Spleen (tissue), 11 donors: Measurements from ENCODE around the gene MNX1. TPM values are rescaled to one million over a fixed set of nuclear protein-coding genes. Genes with fewer than 3 reads are reported as not detected.

ENCODE experiments used
- DNase-seq: peaks from one replicate; pipeline ENCODE4 v3.0.0-alpha.2; 2020
- H3K27ac ChIP-seq, 8 donors: fragments of 200-600 bp; sonication (generic) in 7 of 8; 1 replicate in 4 of 8; 2 replicates in 4 of 8; pipeline versions ENCODE4 v1.5.0 to v1.8.0; 2016 to 2021; ENCODE audit warnings: inconsistent platforms in 4 of 8, mild to moderate bottlenecking in 4 of 8, moderate library complexity in 1 of 8
- H3K27me3 ChIP-seq, 7 donors: fragments of 200-600 bp; sonication (generic) in 6 of 7; replicated peaks in 1 of 7; 1 replicate in 4 of 7; 2 replicates in 3 of 7; pipeline versions ENCODE4 v1.5.0 to v1.8.0; 2016 to 2021; ENCODE audit warnings: inconsistent platforms in 3 of 7, mild to moderate bottlenecking in 1 of 7
- H3K36me3 ChIP-seq, 6 donors: fragments of 200-600 bp; sonication (generic) in 5 of 6; 1 replicate in 4 of 6; 2 replicates in 2 of 6; pipeline versions ENCODE4 v1.5.0 to v1.8.0; 2016 to 2021; ENCODE audit warnings: inconsistent platforms in 2 of 6
- H3K4me1 ChIP-seq, 6 donors: fragments of 200-600 bp; sonication (generic) in 5 of 6; 1 replicate in 3 of 6; 2 replicates in 3 of 6; pipeline versions ENCODE4 v1.5.0 to v1.8.0; 2016 to 2021; ENCODE audit warnings: inconsistent platforms in 3 of 6
- H3K4me3 ChIP-seq, 8 donors: fragments of 200-600 bp; sonication (generic) in 7 of 8; 1 replicate in 4 of 8; 2 replicates in 4 of 8; pipeline versions ENCODE4 v1.5.0 to v1.8.0; 2016 to 2021; ENCODE audit warnings: inconsistent platforms in 4 of 8, mild to moderate bottlenecking in 4 of 8, moderate library complexity in 2 of 8
- H3K9me3 ChIP-seq, 8 donors: fragments of 200-600 bp; sonication (generic) in 7 of 8; 1 replicate in 4 of 8; 2 replicates in 4 of 8; pipeline versions ENCODE4 v1.5.0 to v1.8.0; 2016 to 2021; ENCODE audit warnings: inconsistent platforms in 4 of 8
- CTCF ChIP-seq, 11 experiments: fragments of 200-600 bp in 7 of 11; fragments of 450-650 bp in 4 of 11; sonication (generic) in 4 of 11; IDR thresholded peaks in 8 of 11; conservative IDR thresholded peaks in 3 of 11; 1 replicate in 7 of 11; 2 replicates in 4 of 11; pipeline versions ENCODE4 v1.4.0 to v1.8.0; 2016 to 2021; ENCODE audit warnings: antibody characterized with exemption in 11 of 11, inconsistent platforms in 4 of 11, mild to moderate bottlenecking in 1 of 11
- POLR2A ChIP-seq, 3 donors: fragments of 450-650 bp; IDR thresholded peaks; one replicate each; pipeline ENCODE4 v1.5.1; 2017; ENCODE audit warnings: antibody characterized with exemption in 3 of 3, mild to moderate bottlenecking in 1 of 3
- POLR2AphosphoS5 ChIP-seq, 3 donors: sonication (generic); formaldehyde crosslinking; IDR thresholded peaks; one replicate each; pipeline ENCODE4 v1.5.1; 2017; ENCODE audit warnings: antibody characterized with exemption in 3 of 3
- WGBS, 5 donors: extraction: QIAGEN DNeasy Blood & Tissue Kit in 3 of 5; methylation state at CpG; one replicate each; pipeline versions ENCODE4 v1.1.5 to v1.1.7; 2013 to 2018; 5-methylcytosine and 5-hydroxymethylcytosine counted together
- intact Hi-C: fragments of 100-400 bp; cut with DNase I; formaldehyde crosslinking; loops from one replicate; pipeline ENCODE4 v1.15.0; 2023; ENCODE audit warnings: low total_unique reads
- polyA plus RNA-seq, 3 donors: library from polyadenylated mRNA; stranded (reverse); fragments of 200-250 nt; gene quantifications; one replicate each; pipeline ENCODE4 v1.2.1, GENCODE V29; 2013
- total RNA-seq, 7 donors: library from RNA; depleted of rRNA in 3 of 7; stranded (reverse); fragments of >200 nt in 3 of 7; fragmentation: NEBNext Ultra II Directional in 4 of 7; extraction: Animal tissue kit (Norgen Biotek cat#: 25700) in 4 of 7; gene quantifications; one replicate each; pipeline versions ENCODE4 v1.1.0 to v1.2.1, GENCODE V29; 2016 to 2021
- donor health status: healthy with polysubstance abuse.
- donor health status: DM: no; HTN: no; CAD: no; lungs with moderate emphysema.
- donor health status: DM: no; HTN: no; CAD: no.
- donor health status: Bipolar disorder and iron deficiency.
- donor health status: healthy.
- donor health status: DM: no; HTN: no; CAD: no.
- donor health status: DM: yes; HTN: yes; CAD: no.

Gene MNX1
- total and polyA plus RNA-seq, 10 donors = 0.85 TPM; not detected in 9

DNA sequence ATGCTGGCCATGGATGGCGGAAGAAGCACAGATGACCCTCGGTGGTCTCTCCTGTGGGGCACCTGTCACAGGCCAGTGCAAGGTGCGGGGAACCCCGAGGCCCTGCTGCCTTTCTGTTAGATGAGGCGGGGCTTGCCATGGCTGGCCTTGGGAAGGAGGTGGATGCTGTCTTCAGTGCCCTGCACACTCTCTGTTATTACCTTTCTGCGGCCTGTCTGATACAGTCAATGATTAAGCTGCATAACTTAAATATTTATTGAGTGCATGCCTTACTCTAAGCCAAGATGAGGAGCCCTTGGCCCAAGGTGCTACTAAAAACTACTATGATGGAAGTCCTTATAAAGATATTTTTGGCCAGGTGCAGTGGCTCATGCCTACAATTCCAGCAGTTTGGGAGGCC, 36.7 kb upstream of the MNX1 start:
- no peaks in the 10 kb centered on the region for H3K4me1 ChIP-seq
- H3K27me3 ChIP-seq = peaks cover 0 to 21% (median 0%) of the 10 kb centered on the region in 7 donors
- 86 to 94% (median 88%) methylated on average over 6 of the region's 6 CpGs for WGBS, 5 donors
- no peaks in the 10 kb centered on the region for H3K36me3 ChIP-seq
- TF ChIP-seq CTCF (IDR thresholded peaks at IDR 0.05 in 8 of 11, conservative IDR thresholded peaks at IDR 0.05 in 3 of 11) (no peak), POLR2AphosphoS5 (IDR thresholded peaks at IDR 0.05) (no peak), POLR2A (IDR thresholded peaks at IDR 0.05) (no peak)
- DNase-seq = no peak
- intact Hi-C loops = no loop called here
- H3K9me3 ChIP-seq = peaks cover 0 to 3% (median 0%) of the 10 kb centered on the region in 8 donors
- H3K4me3 ChIP-seq = no peak overlapping the region
- no peak overlapping the region for H3K27ac ChIP-seq

DNA sequence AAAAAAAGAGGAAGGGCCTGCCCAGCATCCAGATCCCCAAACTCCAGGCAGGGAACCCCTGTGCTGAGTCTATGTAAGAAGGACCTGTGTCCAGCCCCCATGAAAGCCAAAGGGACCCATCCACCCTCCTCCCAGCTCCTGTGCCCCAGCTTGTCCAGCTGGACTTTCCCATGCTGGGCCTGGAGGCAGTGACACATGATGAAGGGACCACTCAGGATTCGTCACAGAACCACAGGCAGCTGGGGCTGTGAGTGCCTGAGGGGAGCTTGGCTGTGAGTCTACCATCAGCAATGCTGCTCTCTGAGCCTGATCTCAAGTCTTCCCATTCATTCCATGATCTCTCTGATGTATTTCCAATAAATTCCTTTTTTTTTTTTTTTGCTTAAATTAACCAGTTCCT, 36.2 kb upstream of the MNX1 start:
- no peak for DNase-seq
- H3K9me3 ChIP-seq = no peaks in the 10 kb centered on the region
- WGBS, 5 donors = 53 to 80% (median 68%) methylated on average over 1 of the region's 1 CpG

GRCh38 chr7:157044943-157045660, 34.6 kb upstream of the MNX1 start:
- no peak overlapping the region for H3K27ac ChIP-seq
- H3K36me3 ChIP-seq = no peaks in the 10 kb centered on the region
- peaks cover 0 to 15% (median 0%) of the 10 kb centered on the region in 7 donors for H3K27me3 ChIP-seq
- no peaks in the 10 kb centered on the region for H3K4me1 ChIP-seq
- DNase-seq = no peak
- intact Hi-C loops = no loop called here
- no peaks in the 10 kb centered on the region for H3K9me3 ChIP-seq
- 80 to 91% (median 85%) methylated on average over 17 to 30 of the region's 30 CpGs for WGBS, 5 donors
- TF ChIP-seq CTCF (IDR thresholded peaks at IDR 0.05 in 8 of 11, conservative IDR thresholded peaks at IDR 0.05 in 3 of 11) (no peak), POLR2AphosphoS5 (IDR thresholded peaks at IDR 0.05) (no peak), POLR2A (IDR thresholded peaks at IDR 0.05) (no peak)
- H3K4me3 ChIP-seq = no peak overlapping the region

More for the DNA sequence above, 36.2 kb upstream of the MNX1 start:
- no peak overlapping the region for H3K27ac ChIP-seq
- TF ChIP-seq POLR2A (IDR thresholded peaks at IDR 0.05) (no peak), CTCF (IDR thresholded peaks at IDR 0.05 in 8 of 11, conservative IDR thresholded peaks at IDR 0.05 in 3 of 11) (no peak), POLR2AphosphoS5 (IDR thresholded peaks at IDR 0.05) (no peak)
- peaks cover 0 to 23% (median 0%) of the 10 kb centered on the region in 7 donors for H3K27me3 ChIP-seq
- no peak overlapping the region for H3K4me3 ChIP-seq
- intact Hi-C loops = no loop called here
- no peaks in the 10 kb centered on the region for H3K4me1 ChIP-seq
- no peaks in the 10 kb centered on the region for H3K36me3 ChIP-seq

GRCh38 chr7:157044147-157044687, 33.8 kb upstream of the MNX1 start:
- DNase-seq = no peak

More at GRCh38 chr7:157044147-157044687, 33.8 kb upstream of the MNX1 start:
- Histone ChIP-seq H3K4me3 (no peak overlapping the region), H3K4me1 (no peaks in the 10 kb centered on the region), H3K36me3 (no peaks in the 10 kb centered on the region), H3K27me3 (peaks cover 0 to 18% (median 0%) of the 10 kb centered on the region in 7 donors), H3K9me3 (peaks cover 0 to 1% (median 0%) of the 10 kb centered on the region in 8 donors), H3K27ac (no peak overlapping the region)
- intact Hi-C loops = no loop called here
- TF ChIP-seq POLR2AphosphoS5 (IDR thresholded peaks at IDR 0.05) = no peak
- no peak for TF ChIP-seq CTCF (IDR thresholded peaks at IDR 0.05 in 8 of 11, conservative IDR thresholded peaks at IDR 0.05 in 3 of 11)
- TF ChIP-seq POLR2A (IDR thresholded peaks at IDR 0.05) = no peak
- WGBS, 5 donors = 84 to 86% (median 85%) methylated on average over 17 of the region's 17 CpGs
